H9 (cell line): ENCODE measurements around the gene MYBPC3. TPM values are rescaled to one million over a fixed set of nuclear protein-coding genes. Genes with fewer than 3 reads are reported as not detected.

ENCODE experiments used
- DNase-seq: peaks from one replicate; pipeline ENCODE4 v3.0.0-alpha.2; 2017
- H2AFZ ChIP-seq: one replicate; pipeline ENCODE4 v1.6.1; 2013; ENCODE audit warnings: mild to moderate bottlenecking, low read length, control low read depth, moderate library complexity
- H2AK5ac ChIP-seq: 2 replicates; pipeline ENCODE4 v1.6.1; 2013; ENCODE audit warnings: low read length, control low read depth, mixed read lengths; ENCODE audit not compliant: insufficient read length
- H2BK120ac ChIP-seq: one replicate; pipeline ENCODE4 v1.6.1; 2013; ENCODE audit warnings: low read depth, mild to moderate bottlenecking, low read length, control low read depth, inconsistent platforms; ENCODE audit not compliant: poor library complexity, severe bottlenecking
- H2BK12ac ChIP-seq: 2 replicates; pipeline ENCODE4 v1.6.1; 2013; ENCODE audit warnings: low read length, control low read depth, mixed read lengths, low read depth; ENCODE audit not compliant: insufficient read length
- H2BK15ac ChIP-seq: 2 replicates; pipeline ENCODE4 v1.6.1; 2013; ENCODE audit warnings: low read depth, low read length, control low read depth
- H2BK20ac ChIP-seq: one replicate; pipeline ENCODE4 v1.6.1; 2013; ENCODE audit warnings: low read depth, mild to moderate bottlenecking, low read length, control low read depth, inconsistent platforms; ENCODE audit not compliant: poor library complexity, severe bottlenecking
- H2BK5ac ChIP-seq: 2 replicates; pipeline ENCODE4 v1.6.1; 2013; ENCODE audit warnings: low read length, control low read depth, mixed read lengths; ENCODE audit not compliant: insufficient read length
- H3K14ac ChIP-seq: 2 replicates; pipeline ENCODE4 v1.6.1; 2013; ENCODE audit warnings: low read length, control low read depth; ENCODE audit not compliant: insufficient read depth
- H3K18ac ChIP-seq: 2 replicates; pipeline ENCODE4 v1.6.1; 2013; ENCODE audit warnings: low read depth, mild to moderate bottlenecking, mixed read lengths, low read length, control low read depth; ENCODE audit not compliant: insufficient read length
- H3K23ac ChIP-seq: 2 replicates; pipeline ENCODE4 v1.6.1; 2013; ENCODE audit warnings: low read length, control low read depth, mixed read lengths, low read depth; ENCODE audit not compliant: insufficient read length
- H3K23me2 ChIP-seq: 2 replicates; pipeline ENCODE4 v1.6.1; 2013; ENCODE audit warnings: low read depth, mild to moderate bottlenecking, mixed read lengths, low read length, control low read depth; ENCODE audit not compliant: insufficient read length, poor library complexity, severe bottlenecking
- H3K27ac ChIP-seq: 2 replicates; pipeline ENCODE4 v1.5.1; 2013; ENCODE audit warnings: low read length, control low read depth, mixed read lengths, low read depth; ENCODE audit not compliant: insufficient read length
- H3K27me3 ChIP-seq: 2 replicates; pipeline ENCODE4 v1.6.1; 2013; ENCODE audit warnings: low read length, control low read depth, inconsistent platforms; ENCODE audit not compliant: insufficient read depth
- H3K4ac ChIP-seq: 2 replicates; pipeline ENCODE4 v1.6.1; 2013; ENCODE audit warnings: low read depth, mild to moderate bottlenecking, control low read depth, inconsistent platforms, low read length, moderate library complexity
- H3K4me1 ChIP-seq: 2 replicates; pipeline ENCODE4 v1.6.1; 2013; ENCODE audit warnings: low read length, control low read depth, inconsistent platforms; ENCODE audit not compliant: insufficient read depth
- H3K4me2 ChIP-seq: 2 replicates; pipeline ENCODE4 v1.6.1; 2013; ENCODE audit warnings: low read length, control low read depth, mixed read lengths; ENCODE audit not compliant: insufficient read length, insufficient read depth
- H3K56ac ChIP-seq: 2 replicates; pipeline ENCODE4 v1.6.1; 2013; ENCODE audit warnings: low read depth, mild to moderate bottlenecking, mixed read lengths, low read length, control low read depth; ENCODE audit not compliant: insufficient read length
- H3K79me1 ChIP-seq: 2 replicates; pipeline ENCODE4 v1.6.1; 2013; ENCODE audit warnings: low read depth, mild to moderate bottlenecking, moderate library complexity, low read length, control low read depth, inconsistent platforms; ENCODE audit not compliant: insufficient read depth, poor library complexity, severe bottlenecking
- H3K79me2 ChIP-seq: 2 replicates; pipeline ENCODE4 v1.6.1; 2013; ENCODE audit warnings: low read length, control low read depth, inconsistent platforms; ENCODE audit not compliant: insufficient read depth
- H3K9ac ChIP-seq: 2 replicates; pipeline ENCODE4 v1.6.1; 2013; ENCODE audit warnings: low read length, control low read depth, mixed read lengths; ENCODE audit not compliant: insufficient read length; ENCODE audit errors: extremely low read depth
- H3K9me3 ChIP-seq: one replicate; pipeline ENCODE4 v1.6.1; 2013; ENCODE audit warnings: low read depth, low read length, inconsistent platforms; ENCODE audit not compliant: control insufficient read depth
- H3T11ph ChIP-seq: one replicate; pipeline ENCODE4 v1.6.1; 2013; ENCODE audit warnings: mild to moderate bottlenecking, low read length, control low read depth, inconsistent platforms
- H4K20me1 ChIP-seq: one replicate; pipeline ENCODE4 v1.6.1; 2013; ENCODE audit not compliant: control insufficient read depth, insufficient read length, insufficient read depth
- H4K5ac ChIP-seq: 2 replicates; pipeline ENCODE4 v1.6.1; 2013; ENCODE audit warnings: low read depth, mild to moderate bottlenecking, mixed read lengths, low read length, control low read depth; ENCODE audit not compliant: insufficient read length
- H4K8ac ChIP-seq: replicated peaks from 2 replicates; pipeline ENCODE4 v1.6.1; 2013; ENCODE audit warnings: low read length, control low read depth, mixed read lengths, low read depth; ENCODE audit not compliant: insufficient read length
- H4K91ac ChIP-seq: 2 replicates; pipeline ENCODE4 v1.6.1; 2013; ENCODE audit warnings: low read depth, mild to moderate bottlenecking, moderate library complexity, mixed read lengths, low read length, control low read depth; ENCODE audit not compliant: insufficient read length
- H3K27ac Mint-ChIP-seq, 3 experiments: 2 replicates in 2 of 3; 3 replicates in 1 of 3; pipeline ENCODE4 v1.8.0; 2020 to 2021; ENCODE audit warnings: mixed read lengths in 3 of 3, mild to moderate bottlenecking in 1 of 3, moderate library complexity in 1 of 3
- H3K27me3 Mint-ChIP-seq: 2 replicates; pipeline ENCODE4 v1.8.0; 2021; ENCODE audit warnings: low read depth, mild to moderate bottlenecking, moderate library complexity, mixed read lengths
- H3K36me3 Mint-ChIP-seq, 3 experiments: 2 replicates in 2 of 3; 3 replicates in 1 of 3; pipeline ENCODE4 v1.8.0; 2020 to 2021; ENCODE audit warnings: low read depth in 3 of 3, mixed read lengths in 3 of 3; ENCODE audit not compliant: insufficient read depth in 1 of 3
- H3K4me1 Mint-ChIP-seq, 2 experiments: 2 replicates each; pipeline ENCODE4 v1.8.0; 2020; ENCODE audit warnings: mixed read lengths in 2 of 2
- H3K4me3 Mint-ChIP-seq, 2 experiments: 2 replicates in 1 of 2; 3 replicates in 1 of 2; pipeline ENCODE4 v1.8.0; 2020 to 2021; ENCODE audit warnings: mild to moderate bottlenecking in 2 of 2, mixed read lengths in 2 of 2, moderate library complexity in 1 of 2
- H3K9me3 Mint-ChIP-seq, 2 experiments: 2 replicates in 1 of 2; 3 replicates in 1 of 2; pipeline ENCODE4 v1.8.0; 2020; ENCODE audit warnings: mild to moderate bottlenecking in 2 of 2, mixed read lengths in 2 of 2, moderate library complexity in 1 of 2
- CTCF ChIP-seq: fragments of 200-600 bp; sonication (generic); conservative IDR thresholded peaks from 3 replicates; pipeline ENCODE4 v1.8.0; 2021; ENCODE audit warnings: antibody characterized with exemption, mild to moderate bottlenecking
- WGBS: extraction: QIAGEN DNeasy Blood & Tissue Kit; methylation state at CpG from one replicate; pipeline ENCODE4 v1.1.7; 2013; ENCODE audit warnings: missing lambda C conversion rate, low lambda C conversion rate, mixed read lengths; ENCODE audit not compliant: insufficient read length; ENCODE audit errors: extremely low coverage; 5-methylcytosine and 5-hydroxymethylcytosine counted together
- total RNA-seq: library from RNA; stranded (reverse); gene quantifications from 2 replicates; pipeline ENCODE4 v1.2.1, GENCODE V29; 2021

The MYBPC3 gene
- total RNA-seq, 1 experiment from 2014 or later = not detected

- Histone ChIP-seq H3K14ac (no peak overlapping the region), H3K79me1 (no peaks in the 10 kb centered on the region), H2BK120ac (no peak overlapping the region), H4K5ac (no peak overlapping the region), H3K27me3 (no peaks in the 10 kb centered on the region), H4K20me1 (no peaks in the 10 kb centered on the region), H3K27ac (no peak overlapping the region), H4K8ac (no peak overlapping the region), H2BK12ac (no peak overlapping the region), H3K79me2 (no peaks in the 10 kb centered on the region), H3K4ac (no peak overlapping the region), H3K4me2 (no peak overlapping the region), H3K23ac (no peak overlapping the region), H2AK5ac (no peak overlapping the region), H3K18ac (no peak overlapping the region), H3K9me3 (no peaks in the 10 kb centered on the region), H2AFZ (no peak overlapping the region), H3K4me1 (no peaks in the 10 kb centered on the region), H4K91ac (no peak overlapping the region), H2BK15ac (no peak overlapping the region), H2BK5ac (no peak overlapping the region), H3K56ac (no peak overlapping the region), H3K23me2 (no peaks in the 10 kb centered on the region), H2BK20ac (no peak overlapping the region), H3T11ph (no peak overlapping the region), H3K9ac (no peak overlapping the region)
- Mint-ChIP-seq H3K4me1 (0 out of 4 replicates have a peak, but pooled peaks cover 0 to 3% of the 10 kb centered on the region in 2 experiments), H3K27me3 (no peaks in the 10 kb centered on the region), H3K36me3 (no peaks in the 10 kb centered on the region), H3K9me3 (no peaks in the 10 kb centered on the region; a peak in 1 of 5 replicates), H3K4me3 (no peak overlapping the region; a peak in 1 of 5 replicates), H3K27ac (peak overlapping the region; percentile 39 to 60 (median 58); a peak in 5 of 7 replicates)
- no peak for TF ChIP-seq CTCF
- no CpG with 5 or more reads among the region's 17 CpGs for WGBS
- DNase-seq = no peak
These were observed 37.3 kb upstream of the MYBPC3 start for GRCh38 chr11:47389577-47390421.
